Kidney (tissue), 14 donors: ENCODE data around the gene STX8. TPM values are rescaled to one million over a fixed set of nuclear protein-coding genes. Genes with fewer than 3 reads are reported as not detected.

Experiments
- DNase-seq, 5 donors: peaks; one replicate each; pipeline ENCODE4 v3.0.0-alpha.2; 2013 to 2020
- FAIRE-seq: peaks from 2 replicates; lab custom pipeline; 2012; peaks lifted over from hg19 to GRCh38; lab: Jason Lieb, UNC
- H3K27ac ChIP-seq, 2 donors: one replicate each; pipeline ENCODE4 v1.7.0; 2013; ENCODE audit warnings: low read depth in 2 of 2, low read length in 2 of 2, inconsistent platforms in 1 of 2
- H3K27me3 ChIP-seq: one replicate; pipeline ENCODE4 v1.7.1; 2013; ENCODE audit warnings: low read length, inconsistent platforms; ENCODE audit not compliant: control insufficient read depth, insufficient read depth
- H3K36me3 ChIP-seq, 3 donors: one replicate each; pipeline versions ENCODE4 v1.7.0 to v1.7.1; 2013; ENCODE audit warnings: low read length in 3 of 3, control low read depth in 1 of 3, inconsistent platforms in 1 of 3; ENCODE audit not compliant: insufficient read depth in 3 of 3, control insufficient read depth in 2 of 3
- H3K4me1 ChIP-seq, 3 donors: one replicate each; pipeline versions ENCODE4 v1.7.0 to v1.7.1; 2013; ENCODE audit warnings: low read length in 3 of 3, inconsistent platforms in 1 of 3, low read depth in 1 of 3; ENCODE audit not compliant: control insufficient read depth in 2 of 3, insufficient read depth in 2 of 3
- H3K4me3 ChIP-seq, 3 donors: one replicate each; pipeline versions ENCODE4 v1.7.0 to v1.8.1; 2013; ENCODE audit warnings: low read length in 3 of 3, control low read depth in 1 of 3, inconsistent platforms in 1 of 3
- H3K9ac ChIP-seq, 3 donors: one replicate each; pipeline versions ENCODE4 v1.7.0 to v1.7.1; 2013; ENCODE audit warnings: low read length in 3 of 3, control low read depth in 1 of 3, inconsistent platforms in 1 of 3
- H3K9me3 ChIP-seq, 3 donors: one replicate each; pipeline versions ENCODE4 v1.7.0 to v1.7.1; 2013; ENCODE audit warnings: low read length in 3 of 3, control low read depth in 1 of 3, inconsistent platforms in 1 of 3; ENCODE audit not compliant: control insufficient read depth in 2 of 3, insufficient read depth in 1 of 3
- CTCF ChIP-seq: IDR thresholded peaks from 3 replicates; pipeline ENCODE4 v1.5.1; 2012; ENCODE audit warnings: mild to moderate bottlenecking, moderate library complexity, borderline replicate concordance; ENCODE audit not compliant: insufficient read depth; ENCODE audit errors: extremely low read depth
- intact Hi-C: fragments of 100-400 bp; cut with DNase I; formaldehyde crosslinking; loops from one replicate; pipeline ENCODE4 v1.11.1; 2022
- polyA plus RNA-seq: library from polyadenylated mRNA; stranded (reverse); fragments of 350-450 nt; fragmentation: Illumina TruSeq; extraction: RNeasy Lipid Tissue Mini Kit (QIAGEN cat#74804); gene quantifications from one replicate; pipeline ENCODE4 v1.2.3, GENCODE V29; 2014; ENCODE audit warnings: low read depth, low replicate concordance; ENCODE audit not compliant: insufficient read depth
- total RNA-seq: library from RNA; stranded (reverse); fragmentation: NEBNext Ultra II Directional; extraction: Animal tissue kit (Norgen Biotek cat#: 25700); gene quantifications from one replicate; pipeline ENCODE4 v1.2.1, GENCODE V29; 2021
- donor health status: control.
- donor health status: control.
- donor health status: control.
- donor health status: control.
- donor health status: control.
- donor health status: DM: yes; HTN: yes; CAD: no.
- donor health status: Normal renal cell carcinoma (clear cell type).

The STX8 gene
- total and polyA plus RNA-seq, 2 donors from 2014 or later: 67.2 to 127 TPM

- no peak for DNase-seq
- FAIRE-seq: no peak
- TF ChIP-seq CTCF: no peak
- no peaks in the 10 kb centered on the region for H3K36me3 ChIP-seq
- no peak overlapping the region for H3K9ac ChIP-seq
- no peaks in the 10 kb centered on the region for H3K27me3 ChIP-seq
- H3K4me3 ChIP-seq: no peak overlapping the region
- intact Hi-C loops: no loop called here
- H3K9me3 ChIP-seq: peaks cover 0 to 16% (median 3%) of the 10 kb centered on the region in 3 donors
- no peaks in the 10 kb centered on the region for H3K4me1 ChIP-seq
- no peak overlapping the region for H3K27ac ChIP-seq
These were observed 62.4 kb downstream of the STX8 start for GRCh38 chr17:9513266-9513665.

DNA sequence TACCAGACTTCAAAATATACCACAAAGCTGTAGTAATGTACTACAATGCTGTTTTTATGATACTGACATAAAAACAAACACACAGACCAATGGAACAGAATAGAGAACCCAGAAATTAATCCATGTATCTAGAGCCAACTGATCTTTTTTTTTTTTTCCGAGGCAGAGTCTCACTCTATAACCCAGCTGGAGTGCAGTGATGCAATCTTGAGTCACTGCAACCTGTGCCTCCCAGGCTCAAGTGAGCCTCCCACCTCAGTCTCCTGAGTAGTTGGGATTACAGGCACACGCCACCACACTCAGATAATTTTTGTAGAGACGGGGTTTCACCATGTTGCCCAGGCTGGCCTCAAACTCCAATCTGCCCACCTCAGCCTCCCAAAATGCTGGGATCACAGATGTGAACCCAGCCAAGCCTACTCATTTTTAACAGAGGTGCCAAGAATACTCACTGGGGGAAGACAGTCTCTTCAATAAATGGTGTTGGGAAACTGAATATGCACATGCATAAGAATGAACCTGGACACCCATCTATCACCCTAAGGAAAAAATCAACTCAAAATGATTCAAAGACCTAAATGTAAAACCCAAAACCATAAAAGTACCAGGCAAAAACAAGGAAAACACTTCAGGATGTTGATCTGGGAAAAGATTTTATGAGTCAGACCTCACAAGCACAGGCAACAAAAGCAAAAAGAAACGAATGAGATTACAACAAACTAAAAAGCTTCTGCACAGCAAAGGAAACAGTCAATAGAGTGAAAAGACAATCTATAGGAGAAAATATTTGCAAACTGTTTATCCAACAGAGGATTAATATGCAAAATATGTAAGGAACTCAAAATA, 63.1 kb downstream of the STX8 start:
- FAIRE-seq (no peak), DNase-seq (no peak)
- H3K27me3 ChIP-seq: no peaks in the 10 kb centered on the region
- H3K9me3 ChIP-seq: peaks cover 0 to 21% (median 3%) of the 10 kb centered on the region in 3 donors
- H3K36me3 ChIP-seq: no peaks in the 10 kb centered on the region
- no peaks in the 10 kb centered on the region for H3K4me1 ChIP-seq
- no peak overlapping the region for H3K27ac ChIP-seq
- TF ChIP-seq CTCF: no peak
- H3K4me3 ChIP-seq: no peak overlapping the region
- no peak overlapping the region for H3K9ac ChIP-seq
- intact Hi-C loops: no loop called here

GRCh38 chr17:9509236-9509816, 66.3 kb downstream of the STX8 start:
- DNase-seq (no peak), FAIRE-seq (no peak)
- TF ChIP-seq CTCF: no peak
- no peak overlapping the region for H3K4me3 ChIP-seq
- H3K4me1 ChIP-seq: no peaks in the 10 kb centered on the region
- peaks cover 0 to 25% (median 3%) of the 10 kb centered on the region in 3 donors for H3K9me3 ChIP-seq
- no peaks in the 10 kb centered on the region for H3K36me3 ChIP-seq
- H3K27me3 ChIP-seq: no peaks in the 10 kb centered on the region
- H3K27ac ChIP-seq: no peak overlapping the region
- H3K9ac ChIP-seq: no peak overlapping the region
- intact Hi-C loops: no loop called here
